Panc1 (cell line): ENCODE results near the gene CYRIA. TPM values are rescaled to one million over a fixed set of nuclear protein-coding genes. Genes with fewer than 3 reads are reported as not detected.

Experiments used
- ATAC-seq: fragments of 200-7000 bp; cut with Tn5 transposase; 2 replicates; pipeline ENCODE4 v1.9.1; 2020; ENCODE audit warnings: mild to moderate bottlenecking, moderate library complexity
- BruUV-seq: library from RNA; stranded (reverse); fragments of 400-500 nt; replicated peaks from 2 replicates; lab custom pipeline; 2021; lab: Mats Ljungman, UMichigan
- CTCF ChIA-PET: fragments of 300-600 bp; sonication (Branson Sonifier 250); formaldehyde crosslinking; loops from one replicate; lab custom pipeline; 2022; ENCODE audit warnings: antibody characterized with exemption; lab: Charles Lee
- POLR2A ChIA-PET: fragments of 300-600 bp; sonication (Branson Sonifier 250); formaldehyde crosslinking; loops from one replicate; lab custom pipeline; 2022; ENCODE audit warnings: antibody characterized with exemption; lab: Charles Lee
- DNase-seq: peaks from one replicate; pipeline ENCODE4 v3.0.0-alpha.2; 2010; ENCODE audit warnings: low read depth, low spot score
- H3K27ac ChIP-seq: 2 replicates; pipeline ENCODE4 v1.5.1; 2011; ENCODE audit warnings: mild to moderate bottlenecking, low read length, inconsistent platforms
- H3K27me3 ChIP-seq: fragments of 200-500 bp; sonication (Bioruptor generic); 2 replicates; pipeline ENCODE4 v1.6.0; 2014; ENCODE audit warnings: low read length, inconsistent platforms; ENCODE audit not compliant: control insufficient read depth, insufficient read depth
- H3K36me3 ChIP-seq: fragments of 200-500 bp; sonication (Bioruptor generic); 2 replicates; pipeline ENCODE4 v1.5.1; 2014; ENCODE audit warnings: inconsistent platforms, mild to moderate bottlenecking, low read length, moderate library complexity; ENCODE audit not compliant: control insufficient read depth, insufficient read depth
- H3K4me1 ChIP-seq: 2 replicates; pipeline ENCODE4 v1.5.1; 2011; ENCODE audit warnings: inconsistent platforms, mild to moderate bottlenecking, low read length, moderate library complexity; ENCODE audit not compliant: control insufficient read depth, insufficient read depth
- H3K4me3 ChIP-seq, 2 experiments: 2 replicates each; pipeline ENCODE4 v1.5.1; 2011 to 2012; ENCODE audit warnings: low read depth in 2 of 2, low read length in 2 of 2, mild to moderate bottlenecking in 2 of 2, inconsistent platforms in 1 of 2, moderate library complexity in 1 of 2
- H3K9me3 ChIP-seq: fragments of 200-500 bp; sonication (Bioruptor generic); 2 replicates; pipeline ENCODE4 v1.5.1; 2014; ENCODE audit warnings: low read depth, mild to moderate bottlenecking, inconsistent platforms, low read length, moderate library complexity; ENCODE audit not compliant: control insufficient read depth, insufficient read depth
- CTCF ChIP-seq: fragments of 450-650 bp; IDR thresholded peaks from 2 replicates; pipeline ENCODE4 v1.5.1; 2017; ENCODE audit warnings: mild to moderate bottlenecking
- POLR2AphosphoS5 ChIP-seq: IDR thresholded peaks from 2 replicates; pipeline ENCODE4 v1.6.1; 2012; ENCODE audit warnings: mild to moderate bottlenecking, low read depth, low read length, moderate library complexity
- REST ChIP-seq, 2 experiments: IDR thresholded peaks; 2 replicates each; pipeline ENCODE4 v1.6.1; 2011 to 2012; ENCODE audit warnings: low read depth in 2 of 2, control low read depth in 1 of 2, low read length in 1 of 2, mild to moderate bottlenecking in 1 of 2, moderate library complexity in 1 of 2; ENCODE audit not compliant: insufficient read depth in 1 of 2
- SIN3A ChIP-seq: IDR thresholded peaks from 2 replicates; pipeline ENCODE4 v1.6.1; 2012; ENCODE audit warnings: low read depth, mild to moderate bottlenecking, low read length, moderate library complexity, borderline replicate concordance; ENCODE audit not compliant: insufficient read depth
- TCF7L2 ChIP-seq: IDR thresholded peaks from 2 replicates; pipeline ENCODE4 v1.6.1; 2011; ENCODE audit warnings: mild to moderate bottlenecking, low read depth, low read length, inconsistent platforms
- in situ Hi-C: cut with HindIII; loops from 2 replicates; pipeline ENCODE4 v1.10.0; 2016; ENCODE audit warnings: low sequenced_read_pairs, low pct_unique_long_range_greater_than_20kb
- intact Hi-C: fragments of 100-400 bp; cut with micrococcal nuclease; formaldehyde crosslinking; loops from one replicate; pipeline ENCODE4 v1.10.0; 2022; ENCODE audit not compliant: unreplicated experiment
- total RNA-seq: library from RNA; stranded (reverse); gene quantifications from one replicate; pipeline ENCODE4 v1.2.1, GENCODE V29; 2021; ENCODE audit not compliant: unreplicated experiment

Gene CYRIA
- total RNA-seq, 1 experiment from 2014 or later = 0.13 TPM

- intact Hi-C loops (no loop called here), in situ Hi-C loops (no loop called here)
- POLR2A ChIA-PET = no interaction called here
- no peaks in the 10 kb centered on the region for H3K4me1 ChIP-seq
- ATAC-seq = no peak
- DNase-seq = no peak
- H3K4me3 ChIP-seq = no peak overlapping the region
- H3K27ac ChIP-seq = no peak overlapping the region
- no peaks in the 10 kb centered on the region for H3K9me3 ChIP-seq
- no peaks in the 10 kb centered on the region for H3K36me3 ChIP-seq
- TF ChIP-seq SIN3A (no peak), TCF7L2 (no peak), POLR2AphosphoS5 (no peak), CTCF (no peak), REST (IDR thresholded peaks at IDR 0.05; ENCODE audit: insufficient read depth in 1 of 2, low read depth in 2 of 2, low read length in 1 of 2) (no peak)
- no peaks in the 10 kb centered on the region for H3K27me3 ChIP-seq
- CTCF ChIA-PET = no interaction called here
- no TSS peak for BruUV-seq
These were observed 17.5 kb downstream of the CYRIA start for GRCh38 chr2:16647992-16648617.

- no peak overlapping the region for H3K4me3 ChIP-seq
- TF ChIP-seq TCF7L2 (no peak), SIN3A (no peak), CTCF (no peak), POLR2AphosphoS5 (no peak), REST (IDR thresholded peaks at IDR 0.05; ENCODE audit: insufficient read depth in 1 of 2, low read depth in 2 of 2, low read length in 1 of 2) (no peak)
- intact Hi-C loops = no loop called here
- ATAC-seq (no peak), DNase-seq (no peak)
- POLR2A ChIA-PET = no interaction called here
- H3K9me3 ChIP-seq = no peaks in the 10 kb centered on the region
- H3K36me3 ChIP-seq = no peaks in the 10 kb centered on the region
- no peak overlapping the region for H3K27ac ChIP-seq
- in situ Hi-C loops = no loop called here
- CTCF ChIA-PET = interaction anchor here (0.8 kb wide), 1 partner anchor 13 kb away, joined by 3 read pairs; no protein-coding TSS in a partner anchor
- H3K4me1 ChIP-seq = no peaks in the 10 kb centered on the region
- H3K27me3 ChIP-seq = no peaks in the 10 kb centered on the region
- BruUV-seq = no TSS peak
These were observed 19.7 kb downstream of the CYRIA start for GRCh38 chr2:16645775-16646559.
